ENCODE results near the gene PRCC. TPM values are rescaled to one million over a fixed set of nuclear protein-coding genes. Genes with fewer than 3 reads are reported as not detected.

The PRCC gene
- 52.3 TPM for polyA plus RNA-seq (2012; ENCODE audit: low read depth, missing spikeins)

- TF ChIP-seq POU2F2 (IDR thresholded peaks at IDR 0.05; ENCODE audit: low read depth, low read length) (peak; percentile 47; the same call in 1 of the 2 replicates), POLR2AphosphoS5 (IDR thresholded peaks at IDR 0.05; ENCODE audit: low read depth, low read length) (peak; percentile 75), POLR2A (IDR thresholded peaks at IDR 0.05; ENCODE audit: low read depth, low read length) (peak; percentile 59), TAF1 (IDR thresholded peaks at IDR 0.05; ENCODE audit: low read depth, low read length) (peak; percentile 83), PAX5 (IDR thresholded peaks at IDR 0.05; ENCODE audit: insufficient read depth, low read length, severe bottlenecking) (no peak), SPI1 (IDR thresholded peaks at IDR 0.05; ENCODE audit: low read depth, low read length) (no peak)
- DNase-seq (ENCODE audit: insufficient read length, low spot score) = peak; percentile 79
- peak; percentile 97 for FAIRE-seq
Observed at GRCh38 chr1:156767101-156767878, at the start of gene PRCC. PRCC (plus strand) TSS chr1:156767535; CDS start chr1:156767772, 237 bp downstream.

DNA sequence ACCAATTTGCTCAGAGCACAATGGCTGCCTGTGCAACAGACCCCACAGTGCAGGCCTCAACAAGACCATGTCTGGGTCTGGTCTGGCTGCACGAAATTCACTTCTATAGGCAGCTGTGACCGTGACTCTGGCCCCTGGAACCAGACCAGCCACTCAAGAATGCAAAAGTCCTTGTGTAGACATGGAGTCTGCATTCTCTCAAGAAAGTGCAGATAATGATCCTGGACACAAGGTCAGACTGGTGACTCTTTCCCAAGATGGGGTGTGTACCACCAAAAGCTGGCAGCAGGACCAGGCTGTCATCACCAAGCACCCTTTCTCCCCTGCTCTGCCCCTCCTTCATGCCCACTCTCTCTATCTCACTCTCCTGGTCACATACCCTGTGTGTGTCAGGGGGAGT is 46.2 kb upstream of the PRCC start:
- DNase-seq (ENCODE audit: insufficient read length, low spot score) (no peak), FAIRE-seq (no peak)
- TF ChIP-seq POLR2A (IDR thresholded peaks at IDR 0.05; ENCODE audit: low read depth, low read length) (no peak), TAF1 (IDR thresholded peaks at IDR 0.05; ENCODE audit: low read depth, low read length) (no peak), PAX5 (IDR thresholded peaks at IDR 0.05; ENCODE audit: insufficient read depth, low read length, severe bottlenecking) (no peak), POU2F2 (IDR thresholded peaks at IDR 0.05; ENCODE audit: low read depth, low read length) (no peak), POLR2AphosphoS5 (IDR thresholded peaks at IDR 0.05; ENCODE audit: low read depth, low read length) (0 out of 2 replicates have a peak, but pooled peaks have one; percentile 27), SPI1 (IDR thresholded peaks at IDR 0.05; ENCODE audit: low read depth, low read length) (no peak)

GRCh38 chr1:156721535-156721934 is 45.8 kb upstream of the PRCC start:
- FAIRE-seq = no peak
- no peak for DNase-seq (ENCODE audit: insufficient read length, low spot score)
- TF ChIP-seq PAX5 (IDR thresholded peaks at IDR 0.05; ENCODE audit: insufficient read depth, low read length, severe bottlenecking) = no peak
- no peak for TF ChIP-seq TAF1 (IDR thresholded peaks at IDR 0.05; ENCODE audit: low read depth, low read length)
- no peak for TF ChIP-seq POLR2A (IDR thresholded peaks at IDR 0.05; ENCODE audit: low read depth, low read length)
- no peak for TF ChIP-seq POLR2AphosphoS5 (IDR thresholded peaks at IDR 0.05; ENCODE audit: low read depth, low read length)
- TF ChIP-seq SPI1 (IDR thresholded peaks at IDR 0.05; ENCODE audit: low read depth, low read length) = no peak
- TF ChIP-seq POU2F2 (IDR thresholded peaks at IDR 0.05; ENCODE audit: low read depth, low read length) = no peak

- DNase-seq (ENCODE audit: insufficient read length, low spot score) (peak; percentile 67), FAIRE-seq (peak; percentile 85)
- TF ChIP-seq PAX5 (IDR thresholded peaks at IDR 0.05; ENCODE audit: insufficient read depth, low read length, severe bottlenecking) = no peak
- TF ChIP-seq SPI1 (IDR thresholded peaks at IDR 0.05; ENCODE audit: low read depth, low read length) = peak; percentile 99
- peak; percentile 16; the same call in 1 of the 2 replicates for TF ChIP-seq POLR2A (IDR thresholded peaks at IDR 0.05; ENCODE audit: low read depth, low read length)
- TF ChIP-seq POU2F2 (IDR thresholded peaks at IDR 0.05; ENCODE audit: low read depth, low read length) = no peak; the same call in 1 of the 2 replicates
- no peak for TF ChIP-seq POLR2AphosphoS5 (IDR thresholded peaks at IDR 0.05; ENCODE audit: low read depth, low read length)
- no peak for TF ChIP-seq TAF1 (IDR thresholded peaks at IDR 0.05; ENCODE audit: low read depth, low read length)
Observed at GRCh38 chr1:156725683-156726280, 41.6 kb upstream of the PRCC start.

- DNase-seq (ENCODE audit: insufficient read length, low spot score) = no peak
- peak; percentile 72 for FAIRE-seq
- TF ChIP-seq POLR2AphosphoS5 (IDR thresholded peaks at IDR 0.05; ENCODE audit: low read depth, low read length) = no peak
- TF ChIP-seq PAX5 (IDR thresholded peaks at IDR 0.05; ENCODE audit: insufficient read depth, low read length, severe bottlenecking) = no peak
- no peak for TF ChIP-seq POU2F2 (IDR thresholded peaks at IDR 0.05; ENCODE audit: low read depth, low read length)
- no peak for TF ChIP-seq SPI1 (IDR thresholded peaks at IDR 0.05; ENCODE audit: low read depth, low read length)
- no peak for TF ChIP-seq POLR2A (IDR thresholded peaks at IDR 0.05; ENCODE audit: low read depth, low read length)
- no peak for TF ChIP-seq TAF1 (IDR thresholded peaks at IDR 0.05; ENCODE audit: low read depth, low read length)
Observed at GRCh38 chr1:156726549-156727226, 40.6 kb upstream of the PRCC start.

DNA sequence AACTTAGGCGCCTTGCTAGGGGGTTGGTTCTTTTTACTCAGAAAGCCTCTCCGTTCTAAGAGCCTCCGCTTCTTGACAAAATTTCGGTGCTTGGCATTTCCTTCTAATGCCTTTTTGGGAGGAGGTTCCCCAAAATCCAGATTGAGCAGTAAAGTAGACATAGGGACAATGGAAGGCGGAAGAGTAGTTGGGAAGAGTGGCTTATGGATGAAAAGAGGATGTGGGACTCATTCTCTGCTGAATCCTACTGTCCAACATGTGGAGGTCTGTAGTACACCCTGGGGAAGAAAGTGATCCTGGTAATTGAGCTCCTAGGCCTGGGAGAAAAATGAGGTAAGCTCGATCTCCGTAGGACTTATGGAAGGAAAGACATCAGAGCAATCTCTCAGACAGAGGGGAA is 39.8 kb upstream of the PRCC start:
- DNase-seq (ENCODE audit: insufficient read length, low spot score) (no peak), FAIRE-seq (no peak)
- TF ChIP-seq SPI1 (IDR thresholded peaks at IDR 0.05; ENCODE audit: low read depth, low read length) (peak; percentile 61), PAX5 (IDR thresholded peaks at IDR 0.05; ENCODE audit: insufficient read depth, low read length, severe bottlenecking) (no peak), POU2F2 (IDR thresholded peaks at IDR 0.05; ENCODE audit: low read depth, low read length) (no peak)

DNA sequence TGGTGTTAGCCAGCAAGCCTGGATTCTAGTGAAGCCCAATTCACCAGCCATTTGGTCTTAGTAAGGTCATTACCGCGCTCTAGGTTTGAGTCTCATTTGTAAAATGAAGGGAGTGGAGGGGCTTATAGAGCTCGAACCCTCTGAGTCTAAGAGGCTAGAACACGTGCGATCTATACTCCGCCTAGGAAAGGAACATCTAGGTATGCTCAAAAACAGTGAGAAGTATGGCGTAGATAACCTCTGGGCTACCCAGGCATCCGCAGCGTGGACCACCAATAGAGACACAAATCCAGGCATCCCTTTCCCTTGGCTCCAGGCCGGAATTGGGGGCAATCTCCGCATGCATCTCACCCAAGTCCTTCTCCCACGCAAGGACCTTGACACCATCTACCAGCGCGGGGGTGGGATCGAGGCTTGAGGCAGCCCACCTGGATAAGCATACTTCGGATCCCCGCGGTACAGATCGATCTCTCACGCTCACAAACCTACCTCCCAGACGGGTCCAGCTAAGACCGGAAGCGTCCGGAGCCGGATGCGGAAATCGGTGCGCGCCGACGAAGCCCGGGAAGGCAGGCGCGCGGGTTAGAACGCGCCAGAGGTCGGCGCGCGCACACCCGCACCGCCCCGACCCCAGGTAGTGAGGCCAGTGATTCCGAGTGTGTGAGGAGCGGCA is 39.3 kb upstream of the PRCC start, which contains the start of gene METTL25B:
METTL25B (plus strand) TSS at position 544 of the 673 bp plus-strand sequence. CDS start 636 bp downstream, outside the sequence.
- TF ChIP-seq TAF1 (IDR thresholded peaks at IDR 0.05; ENCODE audit: low read depth, low read length) = peak; percentile 53
- TF ChIP-seq POLR2A (IDR thresholded peaks at IDR 0.05; ENCODE audit: low read depth, low read length) = no peak; the same call in 1 of the 2 replicates
- peak; percentile 70 for DNase-seq (ENCODE audit: insufficient read length, low spot score)
- no peak for FAIRE-seq

- TF ChIP-seq POLR2AphosphoS5 (IDR thresholded peaks at IDR 0.05; ENCODE audit: low read depth, low read length) (peak; percentile 84), SPI1 (IDR thresholded peaks at IDR 0.05; ENCODE audit: low read depth, low read length) (peak; percentile 77), POLR2A (IDR thresholded peaks at IDR 0.05; ENCODE audit: low read depth, low read length) (peak; percentile 90), PAX5 (IDR thresholded peaks at IDR 0.05; ENCODE audit: insufficient read depth, low read length, severe bottlenecking) (no peak), POU2F2 (IDR thresholded peaks at IDR 0.05; ENCODE audit: low read depth, low read length) (no peak; the same call in 1 of the 2 replicates), TAF1 (IDR thresholded peaks at IDR 0.05; ENCODE audit: low read depth, low read length) (peak; percentile 21; the same call in 1 of the 2 replicates)
- FAIRE-seq = peak; percentile 94
- peak; percentile 88 for DNase-seq (ENCODE audit: insufficient read length, low spot score)
Observed at GRCh38 chr1:156728599-156729462, 38.5 kb upstream of the PRCC start, which contains the start of gene ISG20L2. ISG20L2 (minus strand) TSS chr1:156728766; CDS start chr1:156727652, 1,114 bp downstream.
